ENCODE results near the gene NSUN2. TPM values are rescaled to one million over a fixed set of nuclear protein-coding genes. Genes with fewer than 3 reads are reported as not detected.
A peak's percentile ranks its signal among the peaks of the same experiment; 100 is the strongest.
"Not testable (repeated sequence)": the region's sequence is repeated elsewhere in the genome, so short reads cannot be mapped to it uniquely, and the experiment has no call there.

NSUN2 gene
- total and polyA plus RNA-seq, 2 experiments from 2014 or later, result 37.7 to 47.2 TPM

DNA sequence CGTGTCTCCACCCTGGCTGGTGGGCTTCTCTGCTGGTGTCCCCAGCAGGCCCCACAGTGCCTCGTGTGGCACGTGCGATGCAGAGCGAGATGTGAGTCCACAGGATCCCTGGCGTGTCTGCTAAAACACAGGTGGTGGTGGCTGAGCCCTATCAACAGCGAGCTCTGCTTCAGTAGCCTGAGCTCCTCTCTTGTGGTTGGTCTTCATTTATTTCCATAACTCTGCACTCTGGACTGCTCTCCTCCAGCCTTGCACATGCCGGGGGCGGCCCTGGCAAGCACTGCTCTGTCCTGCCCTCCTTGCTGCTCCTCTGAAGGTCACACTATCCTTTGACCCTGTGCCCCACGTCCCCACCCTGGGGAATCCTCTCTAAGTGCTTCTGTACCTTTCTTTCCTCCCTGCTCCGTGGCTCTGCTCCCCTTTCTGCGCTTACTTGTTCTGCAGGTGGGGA is 59.2 kb downstream of the NSUN2 start:
- peaks cover 5% of the 10 kb centered on the region for H3K27me3 ChIP-seq
- TF ChIP-seq, protein P1, sequence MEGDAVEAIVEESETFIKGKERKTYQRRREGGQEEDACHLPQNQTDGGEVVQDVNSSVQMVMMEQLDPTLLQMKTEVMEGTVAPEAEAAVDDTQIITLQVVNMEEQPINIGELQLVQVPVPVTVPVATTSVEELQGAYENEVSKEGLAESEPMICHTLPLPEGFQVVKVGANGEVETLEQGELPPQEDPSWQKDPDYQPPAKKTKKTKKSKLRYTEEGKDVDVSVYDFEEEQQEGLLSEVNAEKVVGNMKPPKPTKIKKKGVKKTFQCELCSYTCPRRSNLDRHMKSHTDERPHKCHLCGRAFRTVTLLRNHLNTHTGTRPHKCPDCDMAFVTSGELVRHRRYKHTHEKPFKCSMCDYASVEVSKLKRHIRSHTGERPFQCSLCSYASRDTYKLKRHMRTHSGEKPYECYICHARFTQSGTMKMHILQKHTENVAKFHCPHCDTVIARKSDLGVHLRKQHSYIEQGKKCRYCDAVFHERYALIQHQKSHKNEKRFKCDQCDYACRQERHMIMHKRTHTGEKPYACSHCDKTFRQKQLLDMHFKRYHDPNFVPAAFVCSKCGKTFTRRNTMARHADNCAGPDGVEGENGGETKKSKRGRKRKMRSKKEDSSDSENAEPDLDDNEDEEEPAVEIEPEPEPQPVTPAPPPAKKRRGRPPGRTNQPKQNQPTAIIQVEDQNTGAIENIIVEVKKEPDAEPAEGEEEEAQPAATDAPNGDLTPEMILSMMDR (IDR thresholded peaks at IDR 0.05; ENCODE audit: low read depth, low read length), result no peak
- DNase-seq (ENCODE audit: low read depth in 1 of 2, low spot score in 1 of 2), result peak in 1 of 2 donors; percentile 8

DNA sequence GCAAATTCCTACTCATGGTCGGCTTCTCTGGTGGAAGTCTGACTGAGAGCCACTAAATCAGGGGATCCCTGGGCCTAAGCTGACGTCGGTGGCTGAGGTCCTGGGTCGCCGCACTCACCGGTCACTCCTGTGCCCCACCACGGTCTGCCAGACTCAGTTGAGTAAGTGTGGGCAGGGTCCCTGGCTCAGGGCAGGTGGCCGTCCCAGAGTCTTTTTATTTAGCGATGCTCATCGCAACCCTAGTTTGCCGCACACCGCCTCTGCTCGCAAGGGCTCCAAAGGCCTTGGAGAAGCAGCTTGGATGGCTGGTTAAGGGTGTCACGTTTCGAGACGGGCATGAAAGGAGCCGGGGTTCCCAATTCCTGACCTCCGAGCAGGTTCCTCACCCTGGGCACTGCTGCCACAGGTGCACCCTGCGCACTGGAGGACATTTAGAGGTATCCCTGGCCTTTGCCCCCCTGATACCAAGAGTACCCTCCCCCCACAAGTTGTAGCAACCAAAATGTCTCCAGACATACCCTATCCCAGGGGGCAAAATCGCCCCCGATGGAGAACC is 59.9 kb downstream of the NSUN2 start:
- no peak overlapping the region for H3K4me3 ChIP-seq
- peaks cover 5% of the 10 kb centered on the region for H3K27me3 ChIP-seq
- no peak for DNase-seq (ENCODE audit: low read depth in 1 of 2, low spot score in 1 of 2)
- no peaks in the 10 kb centered on the region for H3K36me3 ChIP-seq
- no peaks in the 10 kb centered on the region for H3K9me3 ChIP-seq (ENCODE audit: low read depth)
- H3K4me1 ChIP-seq (ENCODE audit: low read depth), result no peaks in the 10 kb centered on the region
- TF ChIP-seq, protein P1 (IDR thresholded peaks at IDR 0.05; ENCODE audit: low read depth, low read length), result no peak
- no peak overlapping the region for H3K27ac ChIP-seq

More for the DNA sequence above, 59.2 kb downstream of the NSUN2 start:
- H3K9me3 ChIP-seq (ENCODE audit: low read depth), result no peaks in the 10 kb centered on the region
- no peak overlapping the region for H3K4me3 ChIP-seq
- H3K27ac ChIP-seq, result no peak overlapping the region
- no peaks in the 10 kb centered on the region for H3K4me1 ChIP-seq (ENCODE audit: low read depth)
- no peaks in the 10 kb centered on the region for H3K36me3 ChIP-seq

DNA sequence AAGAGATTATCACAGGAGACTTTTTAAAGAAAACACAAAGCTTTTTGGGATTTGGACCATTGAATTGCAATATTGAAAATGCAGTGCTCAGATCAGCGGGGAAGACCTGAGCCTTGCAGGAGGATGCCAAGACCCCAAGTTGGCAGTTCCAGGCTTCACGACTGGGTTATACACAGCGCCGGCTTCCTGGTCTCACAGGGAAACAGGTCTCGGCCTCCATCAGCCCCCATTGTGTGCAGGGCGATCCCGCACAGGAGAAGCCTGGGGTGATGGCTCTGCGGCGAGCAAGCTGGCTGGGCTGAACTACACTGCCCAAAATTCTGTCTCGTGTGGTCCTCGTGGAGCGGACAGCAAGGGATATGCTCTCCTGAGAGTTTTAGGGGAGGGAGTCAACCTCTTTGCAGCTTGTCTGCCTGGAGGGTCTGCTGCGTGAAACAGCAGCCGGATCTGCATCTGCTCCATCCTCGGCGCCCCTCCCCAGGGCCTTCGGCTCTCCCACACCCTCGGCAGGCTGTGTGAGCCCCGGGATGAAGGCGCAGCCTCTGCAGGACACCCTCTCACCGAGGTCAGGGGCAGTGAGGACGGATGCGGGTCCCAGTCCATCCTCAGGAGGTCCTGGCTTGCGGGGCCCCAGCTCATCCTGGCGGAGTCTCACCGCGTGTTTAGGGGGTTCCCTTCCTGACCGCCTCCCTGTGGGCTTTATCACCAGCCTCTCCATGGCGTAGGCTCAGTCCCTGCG is 60.6 kb downstream of the NSUN2 start:
- TF ChIP-seq, protein P1 (IDR thresholded peaks at IDR 0.05; ENCODE audit: low read depth, low read length), result no peak
- no peak for DNase-seq (ENCODE audit: low read depth in 1 of 2, low spot score in 1 of 2)
- H3K4me1 ChIP-seq (ENCODE audit: low read depth), result no peaks in the 10 kb centered on the region
- no peaks in the 10 kb centered on the region for H3K36me3 ChIP-seq
- no peaks in the 10 kb centered on the region for H3K9me3 ChIP-seq (ENCODE audit: low read depth)
- peaks cover 5% of the 10 kb centered on the region for H3K27me3 ChIP-seq
- no peak overlapping the region for H3K4me3 ChIP-seq
- H3K27ac ChIP-seq, result no peak overlapping the region

DNA sequence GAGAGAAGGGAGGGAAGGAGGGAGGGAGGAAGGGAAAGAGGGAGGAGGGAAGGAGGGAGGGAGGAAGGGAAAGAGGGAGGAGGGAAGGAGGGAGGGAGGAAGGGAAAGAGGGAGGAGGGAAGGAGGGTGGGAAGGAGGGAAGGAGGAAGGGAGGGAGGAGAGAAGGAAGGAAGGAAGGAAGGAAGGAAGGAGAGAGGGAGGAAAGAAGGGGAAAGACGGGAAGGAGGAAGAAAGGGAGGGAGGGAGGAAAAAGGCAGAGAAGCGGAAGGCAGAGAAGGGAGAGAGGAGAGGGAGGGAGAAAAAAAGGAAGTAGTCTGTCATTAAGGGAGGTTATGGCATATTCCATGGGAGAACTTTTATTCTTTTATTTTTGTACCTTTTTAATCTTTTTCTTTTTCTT is 61.2 kb downstream of the NSUN2 start:
- not testable (repeated sequence) for H3K4me1 ChIP-seq (ENCODE audit: low read depth); H3K27me3 ChIP-seq; H3K9me3 ChIP-seq (ENCODE audit: low read depth); H3K4me3 ChIP-seq; H3K36me3 ChIP-seq; H3K27ac ChIP-seq; DNase-seq (ENCODE audit: low read depth in 1 of 2, low spot score in 1 of 2)

DNA sequence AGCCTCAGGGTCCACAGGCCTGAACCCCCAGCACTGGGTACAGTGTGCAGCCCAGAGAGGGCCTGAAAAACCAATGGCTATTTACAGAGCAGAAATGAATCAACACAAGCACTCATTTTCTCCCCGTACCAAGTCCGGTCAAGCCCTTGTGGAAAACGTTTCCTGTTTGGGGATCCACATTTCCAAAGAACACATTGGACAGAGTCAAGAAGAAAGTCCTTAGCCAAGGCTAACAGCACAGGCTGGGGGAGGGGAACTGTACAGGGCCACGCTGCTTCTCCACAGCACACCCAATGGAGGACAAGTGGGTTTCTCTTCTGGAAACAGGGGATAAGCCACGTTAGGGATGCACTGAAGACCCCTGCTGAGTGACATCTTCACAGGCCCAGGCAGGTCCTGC is 62.3 kb downstream of the NSUN2 start:
- Histone ChIP-seq H3K4me1 (ENCODE audit: low read depth) (no peaks in the 10 kb centered on the region), H3K4me3 (no peak overlapping the region), H3K27ac (no peak overlapping the region), H3K36me3 (no peaks in the 10 kb centered on the region), H3K27me3 (peaks cover 5% of the 10 kb centered on the region), H3K9me3 (ENCODE audit: low read depth) (no peaks in the 10 kb centered on the region)
- TF ChIP-seq, protein P1 (IDR thresholded peaks at IDR 0.05; ENCODE audit: low read depth, low read length), result no peak
- no peak for DNase-seq (ENCODE audit: low read depth in 1 of 2, low spot score in 1 of 2)

DNA sequence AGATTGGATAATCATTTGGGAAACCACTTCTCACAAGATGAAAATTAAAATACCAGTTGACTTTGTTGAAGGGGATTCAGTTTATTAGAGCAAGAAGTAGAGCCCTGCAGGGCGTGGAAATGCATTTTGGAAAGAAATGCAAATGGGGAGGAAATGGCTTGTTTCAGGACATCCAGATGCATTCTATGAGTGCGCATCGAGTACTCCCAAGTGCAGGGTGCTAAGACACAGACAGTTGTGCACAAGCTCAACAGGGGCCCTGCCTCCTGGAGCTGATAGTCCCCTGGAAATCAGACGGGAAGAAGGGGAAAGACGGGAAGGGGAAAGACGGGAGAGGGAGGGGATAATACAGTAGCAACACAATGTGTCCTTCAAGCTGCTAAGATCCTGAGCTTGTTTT is 64.0 kb downstream of the NSUN2 start:
- TF ChIP-seq, protein P1 (IDR thresholded peaks at IDR 0.05; ENCODE audit: low read depth, low read length), result no peak
- DNase-seq (ENCODE audit: low read depth in 1 of 2, low spot score in 1 of 2), result no peak
- Histone ChIP-seq H3K36me3 (no peaks in the 10 kb centered on the region), H3K4me1 (ENCODE audit: low read depth) (no peaks in the 10 kb centered on the region), H3K27ac (no peak overlapping the region), H3K9me3 (ENCODE audit: low read depth) (no peaks in the 10 kb centered on the region), H3K4me3 (no peak overlapping the region), H3K27me3 (peaks cover 5% of the 10 kb centered on the region)

Data from cardiac muscle cell (in vitro differentiated cells and primary cell).